Measurements from ENCODE around the gene MKX.

DNA sequence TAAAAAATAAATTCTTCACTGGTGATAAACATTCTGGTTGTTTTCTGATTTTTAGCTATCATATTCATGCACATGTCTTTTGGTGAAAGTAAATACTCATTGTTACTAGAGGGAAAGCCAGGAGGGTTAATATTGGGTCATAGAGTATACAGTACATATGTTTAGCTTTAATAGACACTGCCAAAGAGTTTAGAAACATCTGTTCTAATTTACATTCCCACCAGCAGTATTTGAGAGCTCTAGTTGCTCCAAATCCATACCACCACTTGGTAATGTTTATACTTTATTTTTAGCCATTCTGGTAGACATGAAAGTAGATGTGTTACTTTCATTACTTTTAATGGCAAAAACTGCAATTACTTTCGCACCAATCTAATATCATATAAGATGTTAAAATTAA is 108.8 kb downstream of the MKX start:
- TF ChIP-seq, protein P1, sequence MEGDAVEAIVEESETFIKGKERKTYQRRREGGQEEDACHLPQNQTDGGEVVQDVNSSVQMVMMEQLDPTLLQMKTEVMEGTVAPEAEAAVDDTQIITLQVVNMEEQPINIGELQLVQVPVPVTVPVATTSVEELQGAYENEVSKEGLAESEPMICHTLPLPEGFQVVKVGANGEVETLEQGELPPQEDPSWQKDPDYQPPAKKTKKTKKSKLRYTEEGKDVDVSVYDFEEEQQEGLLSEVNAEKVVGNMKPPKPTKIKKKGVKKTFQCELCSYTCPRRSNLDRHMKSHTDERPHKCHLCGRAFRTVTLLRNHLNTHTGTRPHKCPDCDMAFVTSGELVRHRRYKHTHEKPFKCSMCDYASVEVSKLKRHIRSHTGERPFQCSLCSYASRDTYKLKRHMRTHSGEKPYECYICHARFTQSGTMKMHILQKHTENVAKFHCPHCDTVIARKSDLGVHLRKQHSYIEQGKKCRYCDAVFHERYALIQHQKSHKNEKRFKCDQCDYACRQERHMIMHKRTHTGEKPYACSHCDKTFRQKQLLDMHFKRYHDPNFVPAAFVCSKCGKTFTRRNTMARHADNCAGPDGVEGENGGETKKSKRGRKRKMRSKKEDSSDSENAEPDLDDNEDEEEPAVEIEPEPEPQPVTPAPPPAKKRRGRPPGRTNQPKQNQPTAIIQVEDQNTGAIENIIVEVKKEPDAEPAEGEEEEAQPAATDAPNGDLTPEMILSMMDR (IDR thresholded peaks at IDR 0.05 in 2 of 3, conservative IDR thresholded peaks at IDR 0.05 in 1 of 3; ENCODE audit: borderline replicate concordance in 1 of 3, insufficient read depth in 1 of 3, low read depth in 2 of 3, low read length in 2 of 3): no peak
- TF ChIP-seq SP1 (IDR thresholded peaks at IDR 0.05; ENCODE audit: low read depth) (no peak), YY1 (IDR thresholded peaks at IDR 0.05; ENCODE audit: extremely low read depth, insufficient replicate concordance, low read depth, low read length) (no peak), ZBTB33 (IDR thresholded peaks at IDR 0.05; ENCODE audit: extremely low read depth, insufficient replicate concordance, low read length) (no peak), POLR2A (IDR thresholded peaks at IDR 0.05; ENCODE audit: borderline replicate concordance, extremely low read depth, insufficient read depth, insufficient read length) (no peak), RAD21 (IDR thresholded peaks at IDR 0.05; ENCODE audit: low read depth) (no peak), POLR2AphosphoS5 (IDR thresholded peaks at IDR 0.05; ENCODE audit: low read depth, low read length) (no peak), EZH2 (IDR thresholded peaks at IDR 0.05) (no peak), ZNF274 (IDR thresholded peaks at IDR 0.05; ENCODE audit: low read depth, low read length) (no peak), JUND (IDR thresholded peaks at IDR 0.05) (no peak), ATF3 (IDR thresholded peaks at IDR 0.05) (no peak)
